ENCODE data around the gene ARF1.

DNA sequence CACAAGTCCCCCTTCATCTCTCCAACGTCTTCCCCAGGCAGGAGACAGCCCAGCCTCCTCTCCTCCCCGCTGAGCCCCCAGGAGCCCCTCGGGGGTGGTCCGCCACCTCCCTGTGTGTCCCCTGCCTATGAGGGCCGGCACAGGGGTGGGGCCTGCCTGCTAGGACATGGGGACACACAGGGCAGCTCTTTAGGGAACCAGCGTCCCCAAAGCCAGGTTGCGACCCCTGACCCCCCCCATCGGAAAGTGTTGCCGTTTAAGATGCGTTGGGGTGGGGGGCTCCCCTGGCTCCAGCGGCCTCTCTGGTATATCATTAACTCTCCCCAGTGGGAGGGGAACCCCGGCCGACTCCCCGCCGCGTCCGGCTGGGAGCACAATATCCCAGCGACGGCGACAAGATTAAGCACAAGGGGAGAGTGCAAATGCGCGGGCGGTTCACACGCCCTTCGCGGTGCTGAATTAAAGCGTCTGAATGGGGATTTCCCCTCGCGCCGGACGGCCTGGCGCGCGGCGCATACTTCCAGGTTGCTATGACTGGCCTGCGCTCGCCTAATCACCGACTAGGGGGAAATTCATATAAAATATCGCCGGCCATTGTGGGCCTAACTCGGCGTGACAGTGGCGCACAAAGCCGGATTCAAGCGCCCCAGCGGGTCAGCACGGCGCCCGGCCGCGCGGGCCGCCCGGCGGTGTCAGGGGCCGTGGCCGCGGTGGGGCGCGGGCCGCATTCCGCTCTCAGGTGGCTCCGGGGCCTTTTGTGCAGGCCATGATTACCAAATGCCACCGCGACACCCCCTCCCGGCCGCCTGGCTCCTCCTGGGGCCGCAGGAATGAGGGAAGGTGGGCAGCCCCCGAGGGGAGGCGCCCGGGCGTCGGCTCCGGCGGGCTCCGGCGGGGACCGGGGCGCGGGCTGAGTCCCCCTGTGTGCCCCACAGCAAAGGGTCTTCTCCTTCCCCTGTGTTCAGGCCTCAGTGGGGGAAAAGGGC is 44.8 kb upstream of the ARF1 start:
- no peak for TF ChIP-seq EZH2 (IDR thresholded peaks at IDR 0.05)
- no peak for TF ChIP-seq POLR2AphosphoS5 (IDR thresholded peaks at IDR 0.05; ENCODE audit: borderline replicate concordance, low read depth, low read length)
